ENCODE measurements around the gene LHFPL2.

DNA sequence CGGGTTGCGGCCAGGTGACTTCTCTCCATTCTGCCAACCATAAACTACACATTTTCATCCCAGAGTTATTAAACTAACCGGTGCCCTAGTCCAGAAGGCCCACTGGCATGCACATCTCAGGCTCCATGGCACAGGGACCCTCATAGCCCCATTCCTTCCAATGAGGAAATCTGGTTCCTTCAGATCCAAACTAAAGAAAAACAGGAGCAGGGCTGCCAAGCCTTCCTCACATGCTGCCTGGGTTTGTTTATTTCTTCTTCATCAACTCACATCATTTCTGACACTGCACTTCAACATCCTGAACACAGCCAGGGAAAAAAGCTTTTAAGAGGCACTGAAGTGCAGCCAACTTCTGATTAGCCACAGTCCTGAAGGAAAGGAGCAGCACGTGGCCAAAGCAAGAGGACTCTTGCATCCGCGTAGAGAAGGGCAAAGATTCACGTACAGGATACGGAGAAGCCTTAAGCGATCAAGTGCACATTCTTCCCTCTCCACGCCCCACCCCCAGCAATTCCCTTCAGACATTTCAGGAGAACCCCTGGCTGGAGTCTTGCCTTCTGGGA lies 22.5 kb downstream of the LHFPL2 start:
- no peak for TF ChIP-seq CBX3 (IDR thresholded peaks at IDR 0.05; ENCODE audit: low read depth)
- TF ChIP-seq POLR2AphosphoS5 (IDR thresholded peaks at IDR 0.05; ENCODE audit: low read depth, low read length): no peak
- no peak for TF ChIP-seq CEBPB (IDR thresholded peaks at IDR 0.05; ENCODE audit: low read depth)
- TF ChIP-seq, protein P1, sequence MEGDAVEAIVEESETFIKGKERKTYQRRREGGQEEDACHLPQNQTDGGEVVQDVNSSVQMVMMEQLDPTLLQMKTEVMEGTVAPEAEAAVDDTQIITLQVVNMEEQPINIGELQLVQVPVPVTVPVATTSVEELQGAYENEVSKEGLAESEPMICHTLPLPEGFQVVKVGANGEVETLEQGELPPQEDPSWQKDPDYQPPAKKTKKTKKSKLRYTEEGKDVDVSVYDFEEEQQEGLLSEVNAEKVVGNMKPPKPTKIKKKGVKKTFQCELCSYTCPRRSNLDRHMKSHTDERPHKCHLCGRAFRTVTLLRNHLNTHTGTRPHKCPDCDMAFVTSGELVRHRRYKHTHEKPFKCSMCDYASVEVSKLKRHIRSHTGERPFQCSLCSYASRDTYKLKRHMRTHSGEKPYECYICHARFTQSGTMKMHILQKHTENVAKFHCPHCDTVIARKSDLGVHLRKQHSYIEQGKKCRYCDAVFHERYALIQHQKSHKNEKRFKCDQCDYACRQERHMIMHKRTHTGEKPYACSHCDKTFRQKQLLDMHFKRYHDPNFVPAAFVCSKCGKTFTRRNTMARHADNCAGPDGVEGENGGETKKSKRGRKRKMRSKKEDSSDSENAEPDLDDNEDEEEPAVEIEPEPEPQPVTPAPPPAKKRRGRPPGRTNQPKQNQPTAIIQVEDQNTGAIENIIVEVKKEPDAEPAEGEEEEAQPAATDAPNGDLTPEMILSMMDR (IDR thresholded peaks at IDR 0.05 in 2 of 3, conservative IDR thresholded peaks at IDR 0.05 in 1 of 3; ENCODE audit: borderline replicate concordance in 1 of 3, insufficient read depth in 1 of 3, low read depth in 2 of 3, low read length in 2 of 3): no peak
- TF ChIP-seq POLR2A (IDR thresholded peaks at IDR 0.05; ENCODE audit: borderline replicate concordance, extremely low read depth, insufficient read depth, insufficient read length): no peak
